Esophagus squamous epithelium (tissue), 5 donors: Measurements from ENCODE around the gene DEPDC5. TPM values are rescaled to one million over a fixed set of nuclear protein-coding genes. Genes with fewer than 3 reads are reported as not detected.

Experiments
- DNase-seq: peaks from one replicate; lab custom pipeline; 2025; lab: John Stamatoyannopoulos, UW
- H3K27ac ChIP-seq, 4 donors: fragments of 200-600 bp; sonication (generic); one replicate each; pipeline ENCODE4 v1.5.1; 2016 to 2019; ENCODE audit warnings: mild to moderate bottlenecking in 1 of 4
- H3K27me3 ChIP-seq, 4 donors: fragments of 200-600 bp; sonication (generic); 1 replicate in 3 of 4; 2 replicates in 1 of 4; pipeline versions ENCODE4 v1.5.1 to v1.6.0; 2017 to 2021; ENCODE audit warnings: antibody characterized with exemption in 1 of 4
- H3K36me3 ChIP-seq, 3 donors: fragments of 200-600 bp; sonication (generic); one replicate each; pipeline ENCODE4 v1.5.1; 2016 to 2019
- H3K4me1 ChIP-seq, 3 donors: fragments of 200-600 bp; sonication (generic); one replicate each; pipeline ENCODE4 v1.5.1; 2017 to 2019
- H3K4me3 ChIP-seq, 4 donors: fragments of 200-600 bp; sonication (generic); 1 replicate in 3 of 4; 2 replicates in 1 of 4; pipeline ENCODE4 v1.5.1; 2016 to 2019; ENCODE audit warnings: mild to moderate bottlenecking in 2 of 4, moderate library complexity in 1 of 4
- H3K9me3 ChIP-seq, 3 donors: fragments of 200-600 bp; sonication (generic); one replicate each; pipeline ENCODE4 v1.5.1; 2016 to 2019
- POLR2A ChIP-seq, 4 donors: fragments of 450-650 bp; IDR thresholded peaks; one replicate each; pipeline ENCODE4 v1.6.1; 2017; ENCODE audit warnings: antibody characterized with exemption in 4 of 4, mild to moderate bottlenecking in 4 of 4, moderate library complexity in 3 of 4
- WGBS, 2 donors: methylation state at CpG; one replicate each; pipeline ENCODE4 v1.1.5; 2018; 5-methylcytosine and 5-hydroxymethylcytosine counted together
- intact Hi-C: fragments of 100-400 bp; cut with DNase I; formaldehyde crosslinking; loops from one replicate; pipeline ENCODE4 v1.15.0; 2022
- total RNA-seq, 4 donors: library from RNA; depleted of rRNA; stranded (reverse); fragments of >200 nt; gene quantifications; one replicate each; pipeline ENCODE4 v1.1.0, GENCODE V29; 2016
- TF ChIP-seq, protein P1 (sequence below), 6 experiments: fragments of 450-650 bp in 4 of 6; fragments of 200-600 bp in 2 of 6; sonication (generic) in 2 of 6; IDR thresholded peaks; one replicate each; pipeline ENCODE4 v1.5.1; 2016 to 2019; ENCODE audit warnings: antibody characterized with exemption in 6 of 6, mild to moderate bottlenecking in 4 of 6, moderate library complexity in 4 of 6
- donor health status: DM: yes; HTN: yes; CAD: no.

DEPDC5 gene
- total RNA-seq, 4 donors from 2014 or later = 9.0 to 22.5 (median 15.0) TPM

DNA sequence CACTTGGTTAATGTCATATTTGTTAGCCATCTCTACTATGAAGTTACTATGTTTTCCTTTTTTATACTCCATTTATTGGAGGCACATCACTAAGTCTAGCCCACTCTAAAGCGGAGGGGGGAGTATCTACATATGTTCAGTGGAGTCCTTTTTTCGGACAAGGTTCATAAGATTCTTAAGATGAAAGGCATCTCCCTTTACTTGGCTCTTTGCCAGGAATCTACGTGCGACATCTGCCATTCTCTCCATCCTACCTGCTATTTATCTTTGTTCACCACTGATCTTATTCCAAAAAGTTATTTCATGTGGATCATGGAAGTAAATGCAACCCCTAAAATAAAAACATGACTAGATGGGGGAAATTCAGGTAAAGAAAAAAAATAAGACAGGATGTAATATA, 113.1 kb downstream of the DEPDC5 start:
- H3K4me3 ChIP-seq = no peak overlapping the region
- DNase-seq = no peak
- peaks cover 0 to 16% (median 11%) of the 10 kb centered on the region in 3 donors for H3K4me1 ChIP-seq
- intact Hi-C loops = no loop called here
- TF ChIP-seq, protein P1, sequence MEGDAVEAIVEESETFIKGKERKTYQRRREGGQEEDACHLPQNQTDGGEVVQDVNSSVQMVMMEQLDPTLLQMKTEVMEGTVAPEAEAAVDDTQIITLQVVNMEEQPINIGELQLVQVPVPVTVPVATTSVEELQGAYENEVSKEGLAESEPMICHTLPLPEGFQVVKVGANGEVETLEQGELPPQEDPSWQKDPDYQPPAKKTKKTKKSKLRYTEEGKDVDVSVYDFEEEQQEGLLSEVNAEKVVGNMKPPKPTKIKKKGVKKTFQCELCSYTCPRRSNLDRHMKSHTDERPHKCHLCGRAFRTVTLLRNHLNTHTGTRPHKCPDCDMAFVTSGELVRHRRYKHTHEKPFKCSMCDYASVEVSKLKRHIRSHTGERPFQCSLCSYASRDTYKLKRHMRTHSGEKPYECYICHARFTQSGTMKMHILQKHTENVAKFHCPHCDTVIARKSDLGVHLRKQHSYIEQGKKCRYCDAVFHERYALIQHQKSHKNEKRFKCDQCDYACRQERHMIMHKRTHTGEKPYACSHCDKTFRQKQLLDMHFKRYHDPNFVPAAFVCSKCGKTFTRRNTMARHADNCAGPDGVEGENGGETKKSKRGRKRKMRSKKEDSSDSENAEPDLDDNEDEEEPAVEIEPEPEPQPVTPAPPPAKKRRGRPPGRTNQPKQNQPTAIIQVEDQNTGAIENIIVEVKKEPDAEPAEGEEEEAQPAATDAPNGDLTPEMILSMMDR (IDR thresholded peaks at IDR 0.05) = no peak
- TF ChIP-seq POLR2A (IDR thresholded peaks at IDR 0.05) = no peak
- no peaks in the 10 kb centered on the region for H3K27me3 ChIP-seq
- H3K9me3 ChIP-seq = no peaks in the 10 kb centered on the region
- WGBS, 2 donors = 79 to 93% methylated on average over 4 of the region's 4 CpGs
- H3K36me3 ChIP-seq = peaks cover 0 to 87% (median 0%) of the 10 kb centered on the region in 3 donors
- no peak overlapping the region for H3K27ac ChIP-seq

DNA sequence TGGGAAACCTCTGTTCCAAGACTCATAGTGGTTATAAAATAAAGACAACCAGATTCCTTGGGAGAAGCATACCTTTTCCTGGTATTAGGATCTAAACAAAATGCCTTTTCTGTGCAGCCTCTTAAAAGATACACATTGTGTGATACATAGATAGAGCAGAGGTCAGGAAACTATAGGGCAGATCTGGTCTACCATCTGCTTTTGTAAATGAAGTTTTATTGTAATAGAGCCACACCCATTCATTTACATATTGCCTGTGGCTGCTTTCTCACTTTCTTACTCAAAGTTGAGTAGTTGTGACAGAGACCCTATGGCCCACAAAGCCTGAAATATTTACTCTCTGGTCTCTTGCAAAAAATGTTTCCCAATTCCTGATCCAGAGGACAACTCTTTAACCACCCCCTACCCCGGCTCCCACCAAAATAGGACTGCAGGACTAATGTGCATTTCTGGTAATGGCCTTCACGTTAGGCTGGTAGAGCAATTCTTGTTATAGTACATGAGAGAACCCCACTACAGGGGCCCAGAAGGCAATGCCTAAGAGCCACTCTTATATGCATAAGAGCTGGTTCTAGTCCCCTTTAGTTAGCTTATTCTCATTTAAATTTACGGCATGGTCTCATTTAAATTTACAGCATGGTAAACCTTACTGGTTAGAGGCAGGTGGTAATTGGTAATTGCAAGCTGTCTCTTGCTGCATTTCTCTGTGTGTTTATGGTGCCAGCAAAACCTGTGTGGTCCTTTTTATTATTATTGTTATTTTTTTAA, 113.8 kb downstream of the DEPDC5 start:
- intact Hi-C loops = no loop called here
- Histone ChIP-seq H3K4me1 (peaks cover 0 to 19% (median 11%) of the 10 kb centered on the region in 3 donors), H3K9me3 (no peaks in the 10 kb centered on the region), H3K36me3 (peaks cover 0 to 87% (median 0%) of the 10 kb centered on the region in 3 donors), H3K27ac (no peak overlapping the region), H3K4me3 (no peak overlapping the region), H3K27me3 (no peaks in the 10 kb centered on the region)
- WGBS, 2 donors = 91 to 97% methylated on average over 3 of the region's 3 CpGs
- no peak for TF ChIP-seq POLR2A (IDR thresholded peaks at IDR 0.05)
- TF ChIP-seq, protein P1 (IDR thresholded peaks at IDR 0.05) = no peak
- DNase-seq = no peak

DNA sequence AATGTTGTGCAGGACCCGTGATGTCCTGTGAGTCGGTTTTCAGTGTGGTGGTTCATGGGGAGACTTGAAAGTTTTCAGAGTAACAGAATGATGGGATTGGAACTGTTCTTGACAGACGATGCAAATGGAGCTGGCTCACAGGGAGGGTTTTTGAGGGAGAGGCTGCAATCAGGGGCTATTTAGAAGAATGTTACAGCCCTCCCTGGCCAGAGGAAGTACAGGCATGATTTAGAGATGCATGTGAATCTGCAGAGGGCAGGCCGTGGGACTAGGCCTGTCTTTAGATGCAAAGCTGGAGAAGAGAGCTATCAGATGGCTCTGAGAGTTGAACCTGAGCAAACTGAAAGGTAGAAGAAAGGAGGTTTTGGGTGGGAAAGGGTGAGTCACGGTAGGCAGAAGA, 115.9 kb downstream of the DEPDC5 start:
- Histone ChIP-seq H3K36me3 (peaks cover 0 to 89% (median 0%) of the 10 kb centered on the region in 3 donors), H3K27ac (no peak overlapping the region), H3K4me3 (no peak overlapping the region), H3K27me3 (no peaks in the 10 kb centered on the region), H3K4me1 (peaks cover 0 to 19% (median 11%) of the 10 kb centered on the region in 3 donors), H3K9me3 (no peaks in the 10 kb centered on the region)
- intact Hi-C loops = no loop called here
- no peak for TF ChIP-seq POLR2A (IDR thresholded peaks at IDR 0.05)
- TF ChIP-seq, protein P1 (IDR thresholded peaks at IDR 0.05) = no peak
- 81 to 82% methylated on average over 5 of the region's 5 CpGs for WGBS, 2 donors
- DNase-seq = no peak

DNA sequence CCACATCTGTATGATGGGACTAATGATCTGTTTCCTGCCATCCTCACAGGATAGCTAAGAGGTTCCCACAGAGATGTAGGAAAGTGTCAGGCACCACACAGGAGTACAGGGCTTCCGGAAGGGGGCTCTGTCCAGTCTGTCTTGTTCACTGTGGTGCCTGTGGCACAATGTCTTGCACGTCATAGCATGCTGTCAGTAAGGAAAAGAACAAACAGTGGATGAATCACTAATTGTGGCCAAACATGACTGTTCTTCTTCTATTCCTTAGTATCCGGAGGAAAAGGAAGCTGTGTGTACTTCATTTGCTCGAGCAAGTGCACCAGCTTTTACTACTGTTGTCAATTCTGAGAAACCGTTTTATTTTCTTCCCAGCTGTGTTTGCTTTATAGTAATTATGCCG, 117.1 kb downstream of the DEPDC5 start:
- intact Hi-C loops = no loop called here
- WGBS, 2 donors = 25 to 39% methylated on average over 6 of the region's 6 CpGs
- TF ChIP-seq, protein P1 (IDR thresholded peaks at IDR 0.05) = peak in 1 of 6 experiments; percentile 48
- no peak for TF ChIP-seq POLR2A (IDR thresholded peaks at IDR 0.05)
- no peak for DNase-seq
- peak overlapping the region; percentile 18 to 39 (median 34) for H3K27ac ChIP-seq
- peaks cover 0 to 85% (median 0%) of the 10 kb centered on the region in 3 donors for H3K36me3 ChIP-seq
- H3K4me1 ChIP-seq = peaks cover 0 to 19% (median 11%) of the 10 kb centered on the region in 3 donors
- no peak overlapping the region for H3K4me3 ChIP-seq
- no peaks in the 10 kb centered on the region for H3K9me3 ChIP-seq
- H3K27me3 ChIP-seq = no peaks in the 10 kb centered on the region

DNA sequence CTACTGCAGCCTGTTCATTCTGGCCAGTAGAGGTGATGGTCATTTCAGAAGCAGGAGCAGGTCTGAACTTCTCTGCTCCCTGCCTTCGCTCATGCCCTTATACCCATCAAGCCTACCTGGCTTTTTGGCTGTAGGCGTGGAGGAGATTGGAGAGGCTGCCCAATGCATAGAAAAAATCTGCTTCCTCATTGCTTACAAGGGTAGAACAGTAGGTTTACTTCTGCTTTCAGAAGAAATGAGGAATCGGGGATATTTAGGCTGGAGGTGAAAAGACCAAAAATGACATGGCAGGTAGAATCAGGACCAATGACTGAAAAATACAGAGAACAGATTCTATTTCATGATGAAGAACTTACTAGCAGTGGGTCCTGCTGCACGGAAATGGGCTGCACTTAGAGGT, 117.7 kb downstream of the DEPDC5 start:
- peak overlapping the region; percentile 18 to 39 (median 32) for H3K27ac ChIP-seq
- peaks cover 0 to 19% (median 11%) of the 10 kb centered on the region in 3 donors for H3K4me1 ChIP-seq
- TF ChIP-seq POLR2A (IDR thresholded peaks at IDR 0.05) = no peak
- TF ChIP-seq, protein P1 (IDR thresholded peaks at IDR 0.05) = no peak
- H3K4me3 ChIP-seq = no peak overlapping the region
- WGBS, 2 donors = 64 to 75% methylated on average over 3 to 4 of the region's 4 CpGs
- DNase-seq = no peak
- intact Hi-C loops = no loop called here
- H3K27me3 ChIP-seq = no peaks in the 10 kb centered on the region
- H3K36me3 ChIP-seq = peaks cover 0 to 85% (median 0%) of the 10 kb centered on the region in 3 donors
- no peaks in the 10 kb centered on the region for H3K9me3 ChIP-seq
